ENCODE data around the gene FAM20B.
A peak's percentile ranks its signal among the peaks of the same experiment; 100 is the strongest.

FAM20B gene

GRCh38 chr1:179017383-179018326, 8.0 kb upstream of the FAM20B start:
- peaks cover 25% of the 10 kb centered on the region for H3K27me3 Mint-ChIP-seq (ENCODE audit: low read depth, poor library complexity)
- TF ChIP-seq CTCF (IDR thresholded peaks at IDR 0.05) = no peak
- no peak overlapping the region for H3K4me3 Mint-ChIP-seq
- no peaks in the 10 kb centered on the region for H3K4me1 Mint-ChIP-seq
- H3K27ac Mint-ChIP-seq = no peak overlapping the region
- no peaks in the 10 kb centered on the region for H3K36me3 Mint-ChIP-seq (ENCODE audit: low read depth)
- H3K9me3 Mint-ChIP-seq = no peaks in the 10 kb centered on the region
- DNase-seq = no peak

- H3K4me1 Mint-ChIP-seq = peaks cover 24% of the 10 kb centered on the region
- no peak for TF ChIP-seq CTCF (IDR thresholded peaks at IDR 0.05)
- DNase-seq = no peak
- no peak overlapping the region for H3K4me3 Mint-ChIP-seq
- peaks cover 35% of the 10 kb centered on the region for H3K27me3 Mint-ChIP-seq (ENCODE audit: low read depth, poor library complexity)
- no peaks in the 10 kb centered on the region for H3K36me3 Mint-ChIP-seq (ENCODE audit: low read depth)
- no peaks in the 10 kb centered on the region for H3K9me3 Mint-ChIP-seq
- no peak overlapping the region for H3K27ac Mint-ChIP-seq
Measured at GRCh38 chr1:179021873-179022272, 3.8 kb upstream of the FAM20B start.

- no peak for TF ChIP-seq CTCF (IDR thresholded peaks at IDR 0.05)
- H3K36me3 Mint-ChIP-seq (ENCODE audit: low read depth) = no peaks in the 10 kb centered on the region
- H3K9me3 Mint-ChIP-seq = no peaks in the 10 kb centered on the region
- peak overlapping the region; percentile 32 for H3K4me3 Mint-ChIP-seq
- H3K27me3 Mint-ChIP-seq (ENCODE audit: low read depth, poor library complexity) = peaks cover 24% of the 10 kb centered on the region
- H3K4me1 Mint-ChIP-seq = peaks cover 44% of the 10 kb centered on the region
- no peak for DNase-seq
- H3K27ac Mint-ChIP-seq = no peak overlapping the region
Measured at GRCh38 chr1:179023946-179024650, 1.6 kb upstream of the FAM20B start.

- no peak for TF ChIP-seq CTCF (IDR thresholded peaks at IDR 0.05)
- Mint-ChIP-seq H3K4me3 (peak overlapping the region; percentile 93), H3K4me1 (peaks cover 53% of the 10 kb centered on the region), H3K36me3 (ENCODE audit: low read depth) (no peaks in the 10 kb centered on the region), H3K9me3 (no peaks in the 10 kb centered on the region), H3K27ac (peak overlapping the region; percentile 66), H3K27me3 (ENCODE audit: low read depth, poor library complexity) (peaks cover 14% of the 10 kb centered on the region)
- DNase-seq = peak; percentile 79
Measured at GRCh38 chr1:179025975-179026812, 500 bp downstream of the FAM20B start.

GRCh38 chr1:179026813-179027669, 1.3 kb downstream of the FAM20B start:
- H3K36me3 Mint-ChIP-seq (ENCODE audit: low read depth) = no peaks in the 10 kb centered on the region
- DNase-seq = no peak
- H3K4me3 Mint-ChIP-seq = peak overlapping the region; percentile 93
- peaks cover 55% of the 10 kb centered on the region for H3K4me1 Mint-ChIP-seq
- H3K27ac Mint-ChIP-seq = peak overlapping the region; percentile 66
- TF ChIP-seq CTCF (IDR thresholded peaks at IDR 0.05) = no peak
- peaks cover 14% of the 10 kb centered on the region for H3K27me3 Mint-ChIP-seq (ENCODE audit: low read depth, poor library complexity)
- H3K9me3 Mint-ChIP-seq = no peaks in the 10 kb centered on the region
